ENCODE data around the gene IMPG2. TPM values are rescaled to one million over a fixed set of nuclear protein-coding genes. Genes with fewer than 3 reads are reported as not detected.
A peak's percentile ranks its signal among the peaks of the same experiment; 100 is the strongest.

Gene IMPG2
- total RNA-seq, 1 experiment from 2014 or later, result 0.04 TPM

DNA sequence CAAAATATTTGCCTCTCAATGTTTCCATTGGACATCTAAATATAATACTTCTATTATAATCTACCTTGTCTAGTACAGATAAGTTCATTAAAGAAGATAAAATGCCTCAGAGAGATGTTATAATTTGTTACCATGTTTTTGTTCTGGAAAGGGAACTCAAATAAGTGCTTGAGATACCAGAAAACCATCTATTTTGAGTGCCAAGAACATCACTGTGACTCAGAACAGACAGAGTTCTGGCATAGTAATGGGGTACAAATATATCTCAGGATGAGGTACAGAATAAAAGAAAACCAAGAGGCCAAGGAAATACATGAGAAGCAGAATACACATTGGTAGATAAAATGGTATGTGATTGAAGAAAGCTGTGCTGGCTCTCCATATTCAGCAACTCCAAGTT, 58.9 kb downstream of the IMPG2 start:
- Mint-ChIP-seq H3K27ac (no peak overlapping the region), H3K4me3 (no peak overlapping the region), H3K36me3 (no peaks in the 10 kb centered on the region), H3K27me3 (ENCODE audit: low read depth) (peaks cover 66% of the 10 kb centered on the region), H3K9me3 (peaks cover 6% of the 10 kb centered on the region; the same call in 1 of the 2 replicates), H3K4me1 (no peaks in the 10 kb centered on the region)
- TF ChIP-seq, protein P1, sequence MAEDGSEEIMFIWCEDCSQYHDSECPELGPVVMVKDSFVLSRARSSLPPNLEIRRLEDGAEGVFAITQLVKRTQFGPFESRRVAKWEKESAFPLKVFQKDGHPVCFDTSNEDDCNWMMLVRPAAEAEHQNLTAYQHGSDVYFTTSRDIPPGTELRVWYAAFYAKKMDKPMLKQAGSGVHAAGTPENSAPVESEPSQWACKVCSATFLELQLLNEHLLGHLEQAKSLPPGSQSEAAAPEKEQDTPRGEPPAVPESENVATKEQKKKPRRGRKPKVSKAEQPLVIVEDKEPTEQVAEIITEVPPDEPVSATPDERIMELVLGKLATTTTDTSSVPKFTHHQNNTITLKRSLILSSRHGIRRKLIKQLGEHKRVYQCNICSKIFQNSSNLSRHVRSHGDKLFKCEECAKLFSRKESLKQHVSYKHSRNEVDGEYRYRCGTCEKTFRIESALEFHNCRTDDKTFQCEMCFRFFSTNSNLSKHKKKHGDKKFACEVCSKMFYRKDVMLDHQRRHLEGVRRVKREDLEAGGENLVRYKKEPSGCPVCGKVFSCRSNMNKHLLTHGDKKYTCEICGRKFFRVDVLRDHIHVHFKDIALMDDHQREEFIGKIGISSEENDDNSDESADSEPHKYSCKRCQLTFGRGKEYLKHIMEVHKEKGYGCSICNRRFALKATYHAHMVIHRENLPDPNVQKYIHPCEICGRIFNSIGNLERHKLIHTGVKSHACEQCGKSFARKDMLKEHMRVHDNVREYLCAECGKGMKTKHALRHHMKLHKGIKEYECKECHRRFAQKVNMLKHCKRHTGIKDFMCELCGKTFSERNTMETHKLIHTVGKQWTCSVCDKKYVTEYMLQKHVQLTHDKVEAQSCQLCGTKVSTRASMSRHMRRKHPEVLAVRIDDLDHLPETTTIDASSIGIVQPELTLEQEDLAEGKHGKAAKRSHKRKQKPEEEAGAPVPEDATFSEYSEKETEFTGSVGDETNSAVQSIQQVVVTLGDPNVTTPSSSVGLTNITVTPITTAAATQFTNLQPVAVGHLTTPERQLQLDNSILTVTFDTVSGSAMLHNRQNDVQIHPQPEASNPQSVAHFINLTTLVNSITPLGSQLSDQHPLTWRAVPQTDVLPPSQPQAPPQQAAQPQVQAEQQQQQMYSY (CRISPR knock-in tag; IDR thresholded peaks at IDR 0.05), result no peak
- TF ChIP-seq RORB (CRISPR knock-in tag; IDR thresholded peaks at IDR 0.05) (no peak), ETV6 (CRISPR knock-in tag; IDR thresholded peaks at IDR 0.05) (no peak), JUN (CRISPR knock-in tag; IDR thresholded peaks at IDR 0.05) (no peak), ZNF219 (CRISPR knock-in tag; IDR thresholded peaks at IDR 0.05; ENCODE audit: borderline replicate concordance) (no peak), CBFB (CRISPR knock-in tag; IDR thresholded peaks at IDR 0.05; ENCODE audit: low read depth) (no peak), ZNF232 (CRISPR knock-in tag; IDR thresholded peaks at IDR 0.05) (no peak)
- TF ChIP-seq, protein P2, sequence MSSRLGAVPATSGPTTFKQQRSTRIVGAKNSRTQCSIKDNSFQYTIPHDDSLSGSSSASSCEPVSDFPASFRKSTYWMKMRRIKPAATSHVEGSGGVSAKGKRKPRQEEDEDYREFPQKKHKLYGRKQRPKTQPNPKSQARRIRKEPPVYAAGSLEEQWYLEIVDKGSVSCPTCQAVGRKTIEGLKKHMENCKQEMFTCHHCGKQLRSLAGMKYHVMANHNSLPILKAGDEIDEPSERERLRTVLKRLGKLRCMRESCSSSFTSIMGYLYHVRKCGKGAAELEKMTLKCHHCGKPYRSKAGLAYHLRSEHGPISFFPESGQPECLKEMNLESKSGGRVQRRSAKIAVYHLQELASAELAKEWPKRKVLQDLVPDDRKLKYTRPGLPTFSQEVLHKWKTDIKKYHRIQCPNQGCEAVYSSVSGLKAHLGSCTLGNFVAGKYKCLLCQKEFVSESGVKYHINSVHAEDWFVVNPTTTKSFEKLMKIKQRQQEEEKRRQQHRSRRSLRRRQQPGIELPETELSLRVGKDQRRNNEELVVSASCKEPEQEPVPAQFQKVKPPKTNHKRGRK (CRISPR knock-in tag; IDR thresholded peaks at IDR 0.05; ENCODE audit: borderline replicate concordance), result no peak
- TF ChIP-seq, protein P3, sequence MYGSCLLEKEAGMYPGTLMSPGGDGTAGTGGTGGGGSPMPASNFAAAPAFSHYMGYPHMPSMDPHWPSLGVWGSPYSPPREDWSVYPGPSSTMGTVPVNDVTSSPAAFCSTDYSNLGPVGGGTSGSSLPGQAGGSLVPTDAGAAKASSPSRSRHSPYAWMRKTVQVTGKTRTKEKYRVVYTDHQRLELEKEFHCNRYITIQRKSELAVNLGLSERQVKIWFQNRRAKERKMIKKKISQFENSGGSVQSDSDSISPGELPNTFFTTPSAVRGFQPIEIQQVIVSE (CRISPR knock-in tag; IDR thresholded peaks at IDR 0.05; ENCODE audit: borderline replicate concordance), result no peak
- TF ChIP-seq, protein P4, sequence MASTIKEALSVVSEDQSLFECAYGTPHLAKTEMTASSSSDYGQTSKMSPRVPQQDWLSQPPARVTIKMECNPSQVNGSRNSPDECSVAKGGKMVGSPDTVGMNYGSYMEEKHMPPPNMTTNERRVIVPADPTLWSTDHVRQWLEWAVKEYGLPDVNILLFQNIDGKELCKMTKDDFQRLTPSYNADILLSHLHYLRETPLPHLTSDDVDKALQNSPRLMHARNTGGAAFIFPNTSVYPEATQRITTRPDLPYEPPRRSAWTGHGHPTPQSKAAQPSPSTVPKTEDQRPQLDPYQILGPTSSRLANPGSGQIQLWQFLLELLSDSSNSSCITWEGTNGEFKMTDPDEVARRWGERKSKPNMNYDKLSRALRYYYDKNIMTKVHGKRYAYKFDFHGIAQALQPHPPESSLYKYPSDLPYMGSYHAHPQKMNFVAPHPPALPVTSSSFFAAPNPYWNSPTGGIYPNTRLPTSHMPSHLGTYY (CRISPR knock-in tag; IDR thresholded peaks at IDR 0.05), result no peak
- TF ChIP-seq, protein P5, sequence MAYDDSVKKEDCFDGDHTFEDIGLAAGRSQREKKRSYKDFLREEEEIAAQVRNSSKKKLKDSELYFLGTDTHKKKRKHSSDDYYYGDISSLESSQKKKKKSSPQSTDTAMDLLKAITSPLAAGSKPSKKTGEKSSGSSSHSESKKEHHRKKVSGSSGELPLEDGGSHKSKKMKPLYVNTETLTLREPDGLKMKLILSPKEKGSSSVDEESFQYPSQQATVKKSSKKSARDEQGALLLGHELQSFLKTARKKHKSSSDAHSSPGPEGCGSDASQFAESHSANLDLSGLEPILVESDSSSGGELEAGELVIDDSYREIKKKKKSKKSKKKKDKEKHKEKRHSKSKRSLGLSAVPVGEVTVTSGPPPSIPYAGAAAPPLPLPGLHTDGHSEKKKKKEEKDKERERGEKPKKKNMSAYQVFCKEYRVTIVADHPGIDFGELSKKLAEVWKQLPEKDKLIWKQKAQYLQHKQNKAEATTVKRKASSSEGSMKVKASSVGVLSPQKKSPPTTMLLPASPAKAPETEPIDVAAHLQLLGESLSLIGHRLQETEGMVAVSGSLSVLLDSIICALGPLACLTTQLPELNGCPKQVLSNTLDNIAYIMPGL (CRISPR knock-in tag; IDR thresholded peaks at IDR 0.05), result no peak
- ATAC-seq (no peak), DNase-seq (ENCODE audit: low spot score) (no peak)
- CTCF ChIA-PET, result no interaction called here
- POLR2A ChIA-PET, result no interaction called here

DNA sequence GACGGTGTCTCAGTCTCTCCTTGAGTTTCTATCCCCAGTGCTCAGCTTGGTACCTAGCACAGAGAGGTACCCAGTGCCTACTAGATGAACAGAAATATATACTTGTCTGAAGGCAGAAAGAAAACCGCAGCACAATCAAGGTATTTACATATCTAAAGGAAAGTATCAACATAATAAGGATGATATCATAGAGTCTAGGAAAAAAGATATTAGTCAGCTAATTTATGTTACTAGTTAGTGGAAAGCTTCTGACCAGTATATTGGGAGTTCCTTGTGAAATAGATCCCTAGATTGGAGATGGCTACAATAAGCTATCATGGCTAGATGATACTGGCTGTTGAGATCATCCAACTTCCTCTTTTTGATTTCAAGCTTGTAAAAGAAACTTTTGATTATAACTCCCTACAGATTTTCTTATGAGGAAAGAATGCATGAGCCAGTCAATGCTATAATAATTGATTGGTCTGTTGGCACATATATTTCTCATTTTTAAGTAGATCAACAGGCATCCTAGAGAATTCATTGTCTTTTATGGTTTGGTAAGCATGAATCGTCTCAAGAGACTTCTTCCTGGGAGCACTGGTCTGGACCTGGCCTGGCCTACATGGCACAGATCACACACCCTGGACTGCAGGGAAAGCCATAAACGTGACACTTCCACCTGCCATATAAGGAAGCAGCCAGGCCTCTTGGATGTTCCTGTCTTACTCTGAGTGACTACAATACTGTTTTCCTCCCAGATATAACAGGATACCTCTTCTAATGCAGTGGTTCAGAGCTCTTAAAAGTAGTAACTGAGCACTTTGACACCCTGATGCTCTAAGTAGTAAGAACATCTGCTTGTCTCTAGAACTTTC, 60.7 kb downstream of the IMPG2 start:
- peak; percentile 30 for ATAC-seq
- TF ChIP-seq CBFB (CRISPR knock-in tag; IDR thresholded peaks at IDR 0.05; ENCODE audit: low read depth) (no peak), CREB1 (CRISPR knock-in tag; IDR thresholded peaks at IDR 0.05) (no peak), FOXK1 (CRISPR knock-in tag; IDR thresholded peaks at IDR 0.05) (no peak)
- TF ChIP-seq, protein P6, sequence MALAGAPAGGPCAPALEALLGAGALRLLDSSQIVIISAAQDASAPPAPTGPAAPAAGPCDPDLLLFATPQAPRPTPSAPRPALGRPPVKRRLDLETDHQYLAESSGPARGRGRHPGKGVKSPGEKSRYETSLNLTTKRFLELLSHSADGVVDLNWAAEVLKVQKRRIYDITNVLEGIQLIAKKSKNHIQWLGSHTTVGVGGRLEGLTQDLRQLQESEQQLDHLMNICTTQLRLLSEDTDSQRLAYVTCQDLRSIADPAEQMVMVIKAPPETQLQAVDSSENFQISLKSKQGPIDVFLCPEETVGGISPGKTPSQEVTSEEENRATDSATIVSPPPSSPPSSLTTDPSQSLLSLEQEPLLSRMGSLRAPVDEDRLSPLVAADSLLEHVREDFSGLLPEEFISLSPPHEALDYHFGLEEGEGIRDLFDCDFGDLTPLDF (CRISPR knock-in tag; IDR thresholded peaks at IDR 0.05), result no peak
- TF ChIP-seq, protein P7, sequence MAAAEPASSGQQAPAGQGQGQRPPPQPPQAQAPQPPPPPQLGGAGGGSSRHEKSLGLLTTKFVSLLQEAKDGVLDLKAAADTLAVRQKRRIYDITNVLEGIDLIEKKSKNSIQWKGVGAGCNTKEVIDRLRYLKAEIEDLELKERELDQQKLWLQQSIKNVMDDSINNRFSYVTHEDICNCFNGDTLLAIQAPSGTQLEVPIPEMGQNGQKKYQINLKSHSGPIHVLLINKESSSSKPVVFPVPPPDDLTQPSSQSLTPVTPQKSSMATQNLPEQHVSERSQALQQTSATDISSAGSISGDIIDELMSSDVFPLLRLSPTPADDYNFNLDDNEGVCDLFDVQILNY (CRISPR knock-in tag; IDR thresholded peaks at IDR 0.05), result no peak
- TF ChIP-seq, protein P8, sequence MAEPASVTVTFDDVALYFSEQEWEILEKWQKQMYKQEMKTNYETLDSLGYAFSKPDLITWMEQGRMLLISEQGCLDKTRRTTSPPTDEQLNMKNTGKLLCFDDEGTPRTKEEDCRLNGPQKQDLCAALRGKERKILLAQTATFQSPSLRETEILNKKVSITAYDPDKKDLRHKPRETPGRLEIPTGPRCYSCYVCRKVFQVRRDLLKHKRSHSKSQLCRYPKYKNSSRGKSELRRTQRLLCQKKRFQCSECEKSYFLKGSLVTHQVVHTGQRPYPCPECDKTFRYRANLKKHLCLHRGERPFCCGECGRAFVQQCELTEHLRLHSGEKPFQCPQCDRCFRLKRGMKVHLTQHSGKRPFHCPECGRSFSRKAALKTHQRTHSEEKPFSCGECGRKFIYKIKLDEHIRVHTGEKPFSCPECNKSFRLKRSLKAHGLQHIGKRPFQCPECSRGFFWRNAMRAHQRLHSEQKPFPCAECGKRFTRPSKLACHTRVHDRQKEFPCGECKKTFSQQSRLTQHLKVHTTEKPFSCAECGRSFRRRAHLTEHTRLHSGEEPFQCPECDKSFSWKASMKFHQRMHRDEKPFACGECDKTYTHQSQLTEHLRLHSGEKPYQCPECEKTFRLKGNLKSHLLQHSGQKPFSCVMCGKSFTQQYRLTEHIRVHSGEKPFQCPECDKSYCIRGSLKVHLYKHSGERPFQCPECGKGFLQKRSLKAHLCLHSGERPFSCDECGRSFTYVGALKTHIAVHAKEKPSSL (CRISPR knock-in tag; conservative IDR thresholded peaks at IDR 0.05), result no peak
- TF ChIP-seq, protein P2 (CRISPR knock-in tag; IDR thresholded peaks at IDR 0.05; ENCODE audit: borderline replicate concordance), result no peak

More for the DNA sequence above, 60.7 kb downstream of the IMPG2 start:
- H3K9me3 Mint-ChIP-seq, result no peaks in the 10 kb centered on the region
- DNase-seq (ENCODE audit: low spot score), result no peak
- peaks cover 54% of the 10 kb centered on the region for H3K27me3 Mint-ChIP-seq (ENCODE audit: low read depth)
- H3K27ac Mint-ChIP-seq, result no peak overlapping the region
- ChIA-PET POLR2A (no interaction called here), CTCF (no interaction called here)
- H3K36me3 Mint-ChIP-seq, result no peaks in the 10 kb centered on the region
- no peaks in the 10 kb centered on the region for H3K4me1 Mint-ChIP-seq
- no peak overlapping the region for H3K4me3 Mint-ChIP-seq
